CD4-positive, alpha-beta T cell (primary cell): ENCODE data around the gene CDC7. TPM values are rescaled to one million over a fixed set of nuclear protein-coding genes. Genes with fewer than 3 reads are reported as not detected.

ENCODE experiments used
- ATAC-seq: fragments of 200-7000 bp; cut with Tn5 transposase; one replicate; pipeline ENCODE4 v1.10.0; 2022; ENCODE audit warnings: mild to moderate bottlenecking; ENCODE audit not compliant: poor library complexity
- CTCF ChIA-PET: fragments of 350-600 bp; sonication (Branson Sonifier 250); formaldehyde crosslinking; loops from one replicate; lab custom pipeline; 2021; ENCODE audit warnings: antibody characterized with exemption, inconsistent platforms; lab: Charles Lee
- POLR2A ChIA-PET: fragments of 350-600 bp; sonication (Branson Sonifier 250); formaldehyde crosslinking; loops from one replicate; lab custom pipeline; 2021; ENCODE audit warnings: antibody characterized with exemption, inconsistent platforms; lab: Charles Lee
- DNase-seq, 14 experiments: peaks; one replicate each; pipeline ENCODE4 v3.0.0-alpha.2; 2013 to 2020; ENCODE audit warnings: mixed read lengths in 2 of 14
- H3K27ac ChIP-seq, 2 donors: one replicate each; pipeline versions ENCODE4 v1.5.1 to v1.7.0; 2013; ENCODE audit warnings: low read length in 2 of 2, low read depth in 1 of 2, mild to moderate bottlenecking in 1 of 2
- H3K27me3 ChIP-seq, 2 experiments: 1 replicate in 1 of 2; 2 replicates in 1 of 2; pipeline versions ENCODE4 v1.6.1 to v1.7.0; 2013; ENCODE audit warnings: low read length in 2 of 2, control low read depth in 1 of 2, mild to moderate bottlenecking in 1 of 2, moderate library complexity in 1 of 2; ENCODE audit not compliant: insufficient read depth in 2 of 2, control insufficient read depth in 1 of 2
- H3K36me3 ChIP-seq: one replicate; pipeline ENCODE4 v1.6.1; 2013; ENCODE audit warnings: low read length, control low read depth; ENCODE audit not compliant: insufficient read depth
- H3K4me1 ChIP-seq: one replicate; pipeline ENCODE4 v1.6.1; 2013; ENCODE audit warnings: low read length, control low read depth; ENCODE audit not compliant: insufficient read depth
- H3K4me3 ChIP-seq: one replicate; pipeline ENCODE4 v1.5.1; 2013; ENCODE audit warnings: mild to moderate bottlenecking, low read length, moderate library complexity
- H3K9me3 ChIP-seq, 2 experiments: 1 replicate in 1 of 2; 2 replicates in 1 of 2; pipeline versions ENCODE4 v1.6.1 to v1.7.0; 2013; ENCODE audit warnings: low read length in 2 of 2, mild to moderate bottlenecking in 2 of 2, control low read depth in 1 of 2, moderate library complexity in 1 of 2; ENCODE audit not compliant: control insufficient read depth in 1 of 2, insufficient read depth in 1 of 2
- H3K27ac Mint-ChIP-seq: one replicate; pipeline ENCODE4 v1.8.0; 2020; ENCODE audit warnings: mixed read lengths
- H3K27me3 Mint-ChIP-seq: one replicate; pipeline ENCODE4 v1.8.0; 2021; ENCODE audit warnings: mixed read lengths
- H3K36me3 Mint-ChIP-seq: one replicate; pipeline ENCODE4 v1.8.0; 2021; ENCODE audit warnings: low read depth, mixed read lengths
- H3K4me1 Mint-ChIP-seq: one replicate; pipeline ENCODE4 v1.8.0; 2021; ENCODE audit warnings: low read depth, mixed read lengths
- H3K4me3 Mint-ChIP-seq: one replicate; pipeline ENCODE4 v1.8.0; 2020; ENCODE audit warnings: mild to moderate bottlenecking, mixed read lengths
- H3K9me3 Mint-ChIP-seq: one replicate; pipeline ENCODE4 v1.8.0; 2020; ENCODE audit warnings: mixed read lengths
- CTCF ChIP-seq: fragments of 200-600 bp; IDR thresholded peaks from one replicate; pipeline ENCODE4 v1.8.0; 2022; ENCODE audit warnings: antibody characterized with exemption, mild to moderate bottlenecking
- intact Hi-C, 2 experiments: fragments of 100-400 bp; cut with DNase I in 1 of 2; cut with micrococcal nuclease in 1 of 2; formaldehyde crosslinking; loops; one replicate each; pipeline versions ENCODE4 v1.15.1 to v1.9.0; 2023 to 2025; cut with DNase I, micrococcal nuclease
- total RNA-seq, 174 experiments: library from RNA in 2 of 174; stranded (reverse) in 2 of 174; gene quantifications; one replicate each; pipeline ENCODE4 v1.2.3 and lab custom pipeline; 2021 to 2026

Gene CDC7
- total RNA-seq, 2 experiments from 2014 or later, result 4.2 to 4.8 TPM

DNA sequence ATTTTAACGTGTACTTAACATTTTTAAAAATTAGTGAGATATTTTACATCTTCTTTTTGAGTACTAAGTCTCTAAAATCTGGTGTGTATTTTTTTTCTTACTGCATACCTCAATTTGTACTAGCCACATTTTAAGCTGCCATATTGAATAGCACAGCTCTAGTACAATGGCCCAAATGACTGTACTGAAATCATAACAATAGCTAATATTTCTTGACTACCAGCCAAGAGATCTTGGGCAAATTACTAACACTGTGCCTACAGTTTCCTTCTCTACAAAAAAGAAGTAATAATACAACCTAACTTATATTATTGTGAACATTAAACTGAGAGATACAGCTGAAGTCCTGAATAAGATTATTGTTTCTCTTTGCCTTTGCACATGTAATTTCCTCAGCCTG lies 57.2 kb downstream of the CDC7 start:
- DNase-seq, result no peak
- Mint-ChIP-seq H3K4me3 (no peak overlapping the region), H3K27ac (no peak overlapping the region), H3K9me3 (no peaks in the 10 kb centered on the region), H3K36me3 (no peaks in the 10 kb centered on the region), H3K27me3 (no peaks in the 10 kb centered on the region), H3K4me1 (peaks cover 80% of the 10 kb centered on the region)
- Histone ChIP-seq H3K36me3 (no peaks in the 10 kb centered on the region), H3K9me3 (no peaks in the 10 kb centered on the region), H3K27ac (no peak overlapping the region), H3K4me1 (peaks cover 70% of the 10 kb centered on the region), H3K27me3 (no peaks in the 10 kb centered on the region), H3K4me3 (no peak overlapping the region)
- CTCF ChIA-PET, result no interaction called here
- no peak for ATAC-seq
- intact Hi-C loops, result loop anchor here in 1 of 2 experiments (2.0 to 10.0 kb wide), 3 partner anchors 46 to 247 kb away; no protein-coding TSS in a partner anchor
- no peak for TF ChIP-seq CTCF
- POLR2A ChIA-PET, result no interaction called here

DNA sequence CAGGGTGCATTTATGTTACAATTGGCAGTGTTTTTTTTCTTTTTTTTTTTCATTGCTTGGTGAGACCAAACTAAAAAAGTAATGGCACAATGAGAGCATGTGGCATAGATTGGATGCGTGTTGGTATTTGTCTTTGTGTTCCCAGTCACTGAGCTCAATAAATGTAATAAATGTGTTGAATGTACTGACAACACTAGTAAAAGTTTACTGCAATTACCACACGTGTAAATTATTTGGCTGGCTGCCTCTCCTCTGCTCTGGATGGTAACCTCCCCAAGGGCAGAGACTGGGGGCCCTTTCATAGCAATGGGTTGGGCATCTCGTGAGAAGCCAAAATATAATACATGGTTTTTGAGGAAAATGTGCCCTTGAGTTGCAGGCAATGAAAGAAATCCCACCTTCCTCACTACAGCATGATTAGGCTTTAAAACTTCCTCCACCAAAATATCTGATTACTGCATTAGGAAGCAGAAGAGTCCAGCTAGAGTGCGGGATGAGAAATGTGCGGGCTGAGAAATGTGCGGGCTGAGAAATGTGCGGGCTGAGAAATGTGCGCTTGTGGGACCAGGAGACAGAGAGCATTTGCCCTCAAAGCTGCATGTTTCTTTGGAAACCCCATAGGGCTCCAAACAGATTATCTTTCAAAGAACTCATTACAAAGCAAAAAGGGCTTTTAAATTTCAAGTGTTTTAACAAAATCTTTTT lies 58.5 kb downstream of the CDC7 start:
- H3K4me1 ChIP-seq, result peaks cover 60% of the 10 kb centered on the region
- ChIA-PET POLR2A (interaction anchor here (1.5 kb wide), 1 partner anchor 17 kb away, joined by 3 read pairs; no protein-coding TSS in a partner anchor), CTCF (interaction anchor here (0.9 kb wide), 1 partner anchor 45 kb away, joined by 3 read pairs; no protein-coding TSS in a partner anchor)
- Mint-ChIP-seq H3K27ac (peak overlapping the region; percentile 79), H3K4me1 (peaks cover 66% of the 10 kb centered on the region), H3K36me3 (no peaks in the 10 kb centered on the region), H3K27me3 (no peaks in the 10 kb centered on the region), H3K4me3 (no peak overlapping the region), H3K9me3 (no peaks in the 10 kb centered on the region)
- intact Hi-C loops, result loop anchor here in 1 of 2 experiments (5.0 to 10.0 kb wide), 2 partner anchors 47 to 66 kb away; no protein-coding TSS in a partner anchor
- no peak for DNase-seq
- H3K27me3 ChIP-seq, result no peaks in the 10 kb centered on the region
- no peaks in the 10 kb centered on the region for H3K36me3 ChIP-seq
- no peak overlapping the region for H3K4me3 ChIP-seq
- no peak for ATAC-seq
- no peak for TF ChIP-seq CTCF
- H3K27ac ChIP-seq, result no peak overlapping the region
- no peaks in the 10 kb centered on the region for H3K9me3 ChIP-seq

DNA sequence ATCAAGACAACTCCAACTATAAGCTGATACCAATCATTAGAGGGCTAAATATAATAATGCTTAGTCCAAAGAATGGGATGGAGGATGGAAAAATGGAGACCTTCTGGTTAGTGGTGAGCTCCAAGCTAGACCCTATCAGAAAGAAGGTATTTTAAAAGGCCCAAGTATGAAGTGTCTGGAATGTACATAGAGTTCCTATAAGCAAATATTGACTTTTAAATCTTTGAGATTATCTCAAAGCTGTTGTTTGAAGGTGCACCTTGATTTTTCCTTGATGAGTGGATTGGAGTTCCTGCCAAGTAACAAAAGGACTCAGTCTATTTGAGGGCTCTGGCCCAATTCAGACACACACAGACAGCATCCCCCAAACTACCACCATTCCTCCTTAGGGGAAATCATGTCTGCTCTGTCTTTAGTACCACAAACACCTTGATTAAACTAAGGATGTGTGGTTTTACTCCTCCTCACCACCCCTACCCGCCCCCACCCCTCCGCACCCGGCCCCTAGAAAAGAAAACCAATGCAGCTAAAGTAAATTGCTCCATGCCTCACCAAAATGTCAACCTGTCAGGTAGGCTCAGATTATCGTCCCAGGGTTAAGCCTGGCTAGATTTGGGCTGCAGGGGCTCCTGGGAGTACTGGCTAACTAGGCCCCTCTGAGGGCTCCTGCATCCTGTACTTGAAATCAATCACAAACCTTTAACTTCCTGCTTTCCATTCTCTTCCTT lies 59.4 kb downstream of the CDC7 start:
- H3K9me3 Mint-ChIP-seq, result no peaks in the 10 kb centered on the region
- no peaks in the 10 kb centered on the region for H3K27me3 Mint-ChIP-seq
- peak overlapping the region; percentile 79 for H3K27ac Mint-ChIP-seq
- POLR2A ChIA-PET, result interaction anchor here (1.5 kb wide), 1 partner anchor 16 kb away, joined by 3 read pairs; no protein-coding TSS in a partner anchor
- Histone ChIP-seq H3K27ac (no peak overlapping the region), H3K4me3 (no peak overlapping the region), H3K27me3 (no peaks in the 10 kb centered on the region), H3K9me3 (no peaks in the 10 kb centered on the region), H3K4me1 (peaks cover 52% of the 10 kb centered on the region), H3K36me3 (no peaks in the 10 kb centered on the region)
- ATAC-seq, result no peak
- peak overlapping the region; percentile 57 for H3K4me3 Mint-ChIP-seq
- no peaks in the 10 kb centered on the region for H3K36me3 Mint-ChIP-seq
- intact Hi-C loops, result loop anchor here in 1 of 2 experiments (5.0 to 10.0 kb wide), 2 partner anchors 48 to 65 kb away; no protein-coding TSS in a partner anchor
- peaks cover 58% of the 10 kb centered on the region for H3K4me1 Mint-ChIP-seq
- DNase-seq, result peak in 4 of 14 experiments; percentile 38 to 66 (median 40)
- CTCF ChIA-PET, result interaction anchor here (0.9 kb wide), 1 partner anchor 46 kb away, joined by 3 read pairs; no protein-coding TSS in a partner anchor
- TF ChIP-seq CTCF, result no peak
